Occipital lobe (tissue), 2 donors: ENCODE data around the gene ATP8B2. TPM values are rescaled to one million over a fixed set of nuclear protein-coding genes. Genes with fewer than 3 reads are reported as not detected.
A peak's percentile ranks its signal among the peaks of the same experiment; 100 is the strongest.
"Not testable (repeated sequence)": the region's sequence is repeated elsewhere in the genome, so short reads cannot be mapped to it uniquely, and the experiment has no call there.

ENCODE experiments used
- DNase-seq: peaks from one replicate; lab custom pipeline; 2025; lab: John Stamatoyannopoulos, UW
- total RNA-seq: library from RNA; depleted of rRNA; stranded (reverse); fragments of >200 nt; gene quantifications from one replicate; pipeline ENCODE4 v1.2.3, GENCODE V29; 2014

The ATP8B2 gene
- total RNA-seq, 1 donor from 2014 or later, result 28.5 TPM

GRCh38 chr1:154347961-154348360, 22.6 kb downstream of the ATP8B2 start:
- no peak for DNase-seq

- DNase-seq, result no peak
Measured at GRCh38 chr1:154348429-154349076, 23.2 kb downstream of the ATP8B2 start.

GRCh38 chr1:154349121-154349520, 23.8 kb downstream of the ATP8B2 start:
- no peak for DNase-seq

GRCh38 chr1:154350383-154350782, 25.1 kb downstream of the ATP8B2 start:
- no peak for DNase-seq

GRCh38 chr1:154351363-154352068, 26.2 kb downstream of the ATP8B2 start:
- no peak for DNase-seq

GRCh38 chr1:154352245-154352580, 26.9 kb downstream of the ATP8B2 start:
- DNase-seq, result no peak

GRCh38 chr1:154352581-154353459, 27.5 kb downstream of the ATP8B2 start:
- peak; percentile 41 for DNase-seq

- DNase-seq, result no peak
Measured at GRCh38 chr1:154353460-154353904, 28.2 kb downstream of the ATP8B2 start.

- no peak for DNase-seq
Measured at GRCh38 chr1:154353966-154354365, 28.6 kb downstream of the ATP8B2 start.

- DNase-seq, result no peak
Measured at GRCh38 chr1:154358519-154358918, 33.2 kb downstream of the ATP8B2 start.

- no peak for DNase-seq
Measured at GRCh38 chr1:154360288-154360687, 35.0 kb downstream of the ATP8B2 start.

GRCh38 chr1:154360881-154361280, 35.6 kb downstream of the ATP8B2 start:
- not testable (repeated sequence) for DNase-seq

GRCh38 chr1:154361357-154361756, 36.0 kb downstream of the ATP8B2 start:
- no peak for DNase-seq

GRCh38 chr1:154371436-154371835, 46.1 kb downstream of the ATP8B2 start:
- no peak for DNase-seq

- not testable (repeated sequence) for DNase-seq
Measured at GRCh38 chr1:154373777-154374357, 48.5 kb downstream of the ATP8B2 start.

- DNase-seq, result no peak
Measured at GRCh38 chr1:154379301-154379700, 54.0 kb downstream of the ATP8B2 start.

GRCh38 chr1:154384650-154385489, 59.5 kb downstream of the ATP8B2 start:
- no peak for DNase-seq

- no peak for DNase-seq
Measured at GRCh38 chr1:154386643-154387352, 61.5 kb downstream of the ATP8B2 start.

- DNase-seq, result no peak
Measured at GRCh38 chr1:154391086-154391770, 65.9 kb downstream of the ATP8B2 start.

- no peak for DNase-seq
Measured at GRCh38 chr1:154398141-154398540, 72.8 kb downstream of the ATP8B2 start.
